SK-N-MC (cell line): ENCODE results near the gene VAV2.

ENCODE experiments used
- EZH2 ChIP-seq: fragments of 200-600 bp; sonication (generic); IDR thresholded peaks from one replicate; pipeline ENCODE4 v1.6.1; 2017; ENCODE audit warnings: antibody characterized with exemption
- POLR2AphosphoS5 ChIP-seq: IDR thresholded peaks from 2 replicates; pipeline ENCODE4 v1.6.1; 2012; ENCODE audit warnings: mild to moderate bottlenecking, low read depth, low read length, borderline replicate concordance

DNA sequence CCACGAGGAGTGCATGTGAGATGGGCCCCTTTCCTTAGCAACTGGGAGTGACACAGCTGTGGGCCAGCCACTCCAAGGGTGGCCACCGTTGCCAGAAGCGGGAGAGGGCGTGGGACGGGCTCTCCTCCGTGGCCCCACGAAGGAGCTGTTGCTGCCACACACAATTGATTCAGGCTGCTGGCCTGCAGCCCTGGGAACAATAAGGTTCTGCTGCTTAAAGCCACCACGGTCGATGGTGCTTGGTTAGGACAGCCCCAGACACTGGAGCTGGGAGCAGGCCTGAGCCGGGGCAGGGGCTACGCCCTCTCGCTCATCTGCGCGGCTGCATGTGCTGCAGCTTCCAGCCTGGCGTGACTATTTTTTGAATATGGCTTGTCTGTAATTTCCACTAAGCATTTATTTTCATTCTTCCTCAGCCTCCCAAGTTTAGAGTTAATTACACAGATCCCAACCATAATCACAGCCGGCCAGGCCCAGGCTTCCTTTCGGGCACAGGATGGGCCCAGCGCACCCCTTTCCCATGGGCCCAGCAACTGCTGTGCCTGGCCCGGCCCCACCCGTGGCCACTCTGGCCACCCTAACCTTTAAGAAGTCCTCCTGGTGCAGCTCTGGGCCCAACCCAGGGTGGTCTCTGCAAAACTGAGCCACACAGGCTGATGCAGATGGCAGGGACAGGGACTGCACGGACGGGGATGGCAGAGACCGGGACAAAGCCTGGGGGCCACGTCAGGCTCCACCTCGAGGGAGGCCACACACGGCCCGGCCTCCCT, 49.7 kb downstream of the VAV2 start:
- TF ChIP-seq POLR2AphosphoS5 = no peak
- no peak for TF ChIP-seq EZH2
